Activated naive CD4-positive, alpha-beta T cell treated with anti-CD3 and anti-CD28 coated beads, Interleukin-2, amount 10 ng/mL, durations not matched to agents 5 hours and 36 hours (primary cell): ENCODE data around the gene PHLDA3. TPM values are rescaled to one million over a fixed set of nuclear protein-coding genes. Genes with fewer than 3 reads are reported as not detected.

Experiments used
- total RNA-seq, 2 experiments: library from RNA; stranded (reverse); gene quantifications; one replicate each; pipeline ENCODE4 v1.2.3, GENCODE V29; 2021

Gene PHLDA3
- 10 to 100 TPM; 11.4 to 14.6 TPM for total RNA-seq

DNA sequence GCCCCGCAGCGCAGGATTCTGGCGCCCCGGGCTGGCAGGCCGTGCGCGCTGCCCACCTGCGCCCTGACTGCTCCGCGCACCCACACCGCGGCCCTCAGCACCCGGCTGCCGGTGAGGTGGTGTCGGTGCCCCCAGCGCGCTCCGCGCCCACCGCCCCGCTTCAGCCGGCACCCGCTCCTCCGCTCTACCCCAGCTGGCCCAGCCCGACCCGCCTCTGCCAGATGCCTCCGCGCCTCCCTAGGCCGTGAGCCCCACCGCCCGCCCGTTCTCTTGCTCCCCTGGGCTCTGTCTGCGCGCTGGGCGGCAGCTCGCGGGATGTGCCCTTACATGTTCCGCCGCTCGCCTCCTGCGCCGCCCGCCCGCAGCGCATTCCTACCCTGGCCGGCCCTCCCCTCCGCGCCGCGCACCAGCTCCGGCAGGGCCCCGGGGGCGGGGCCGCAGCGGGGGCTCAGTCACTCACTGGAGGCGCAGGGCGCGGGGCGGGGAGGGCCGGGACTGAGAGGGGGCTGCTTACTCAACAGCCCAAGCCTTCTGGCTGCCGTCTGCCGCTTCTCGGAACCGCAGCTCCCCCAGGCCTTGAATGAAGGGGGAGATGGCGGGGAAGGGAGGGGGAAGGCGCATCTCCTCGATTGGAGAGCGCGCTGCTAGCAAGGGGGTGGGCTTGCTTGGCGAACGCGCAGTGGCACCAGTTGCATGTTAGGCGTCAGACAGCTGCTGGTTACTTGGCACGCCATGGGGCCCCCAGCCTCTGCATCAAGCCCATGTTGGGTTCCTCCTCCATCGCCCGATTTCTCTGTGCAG lies at the start of gene PHLDA3:
Gene PHLDA3 (minus strand): TSS at position 345 of the 801 bp plus-strand sequence. CDS start 402 bp downstream, outside the sequence.

DNA sequence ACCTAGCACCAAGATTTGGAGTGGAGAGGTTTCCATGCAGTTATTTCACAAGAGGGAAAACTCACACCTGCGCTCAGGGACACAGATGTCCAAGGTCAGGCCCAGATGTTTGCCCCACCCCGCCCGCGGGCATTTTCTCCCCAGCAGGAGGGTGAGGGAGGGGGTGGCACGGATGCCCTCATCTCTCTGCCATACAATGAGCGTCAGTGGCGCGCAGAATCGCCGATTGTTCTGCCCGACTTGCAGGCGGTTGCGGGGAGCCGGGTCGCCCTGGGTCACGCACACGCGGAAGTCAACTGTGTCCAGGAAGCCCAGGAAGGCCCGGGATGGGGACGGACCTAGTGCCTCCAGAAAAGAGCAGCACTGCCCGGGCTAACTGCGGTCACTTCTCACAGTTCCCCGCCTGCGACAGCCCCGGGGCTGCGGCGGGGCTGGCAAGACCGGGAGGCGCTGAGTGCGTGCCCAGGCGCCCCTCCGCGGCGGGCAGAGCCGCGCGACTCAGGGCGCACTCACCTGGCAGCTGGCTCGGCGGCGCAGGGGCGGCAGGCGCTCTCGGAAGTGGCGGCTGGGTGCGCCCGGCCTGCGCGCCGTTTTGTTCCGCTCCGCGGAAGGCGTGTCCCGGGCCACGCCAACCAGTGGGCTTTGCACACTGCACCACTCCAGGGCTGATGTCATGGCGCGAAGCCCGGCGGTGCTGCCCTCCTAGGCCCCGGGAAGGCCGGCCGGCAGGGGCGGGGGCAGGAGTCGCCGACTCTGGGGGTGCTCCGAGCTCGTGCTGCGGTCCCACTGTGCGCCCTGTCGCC lies 37.8 kb upstream of the PHLDA3 start, which contains the start of gene CSRP1:
Gene CSRP1 (minus strand): TSS at position 567 of the 803 bp plus-strand sequence. CDS start 10,820 bp downstream, outside the sequence.

Other genes with a start within 250 kb of the PHLDA3 start
- gene PKP1, start 185.7 kb downstream of the PHLDA3 start, total RNA-seq: not detected
- not detected for gene TNNT2, start 91.5 kb downstream of the PHLDA3 start, total RNA-seq
- not detected for gene LAD1, start 69.9 kb downstream of the PHLDA3 start, total RNA-seq
- not detected for gene TNNI1, start 47.5 kb downstream of the PHLDA3 start, total RNA-seq
- 10 to 100 TPM; 65.6 to 67.5 TPM for gene CSRP1, start 37.9 kb upstream of the PHLDA3 start, total RNA-seq
- 1 to 10 TPM; 2.1 to 2.5 TPM for gene NAV1, start 69.9 kb upstream of the PHLDA3 start, total RNA-seq